HG03457 (cell line): ENCODE measurements around the gene GINS1.

Experiments used
- ATAC-seq: cut with Tn5 transposase; IDR thresholded peaks from one replicate; pipeline ENCODE4 v1.9.1; 2021; ENCODE audit warnings: moderate number of reproducible peaks; ENCODE audit not compliant: unreplicated experiment

Gene GINS1

GRCh38 chr20:25407311-25408169 is at the start of gene GINS1:
GINS1 (plus strand) TSS chr20:25407673; CDS start chr20:25407821, 148 bp downstream.
- peak; percentile 77 for ATAC-seq

DNA sequence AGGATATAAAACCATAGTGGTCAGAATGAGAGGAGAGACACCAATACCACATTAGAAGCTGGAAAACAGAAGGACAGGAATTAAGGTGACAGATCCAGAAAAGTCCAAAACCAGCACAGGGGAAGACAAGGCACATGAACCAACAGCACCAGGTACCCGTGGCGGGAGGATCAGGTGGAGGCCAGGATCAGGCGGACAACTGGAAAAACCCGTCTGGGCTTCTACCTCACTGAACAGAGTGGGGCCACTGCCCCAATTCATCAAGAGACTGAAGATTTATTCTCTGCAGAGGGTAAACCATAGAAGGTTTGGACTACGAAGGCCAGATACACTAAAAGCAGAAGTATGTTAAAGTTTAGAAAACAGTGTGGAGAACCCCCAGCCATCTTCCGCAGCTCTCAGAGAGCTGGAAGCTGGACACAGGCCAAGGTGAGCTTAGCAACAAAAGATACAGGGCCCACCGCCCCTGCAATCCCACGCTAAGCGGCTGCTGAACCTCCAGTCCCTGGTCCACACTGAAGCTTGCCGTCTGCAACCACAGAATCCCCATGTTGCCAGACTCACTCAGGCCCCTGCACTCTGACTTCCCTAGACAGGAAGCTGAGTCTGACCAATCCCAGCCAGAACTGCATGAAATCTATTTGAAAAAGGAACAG is 46.7 kb upstream of the GINS1 start:
- no peak for ATAC-seq

DNA sequence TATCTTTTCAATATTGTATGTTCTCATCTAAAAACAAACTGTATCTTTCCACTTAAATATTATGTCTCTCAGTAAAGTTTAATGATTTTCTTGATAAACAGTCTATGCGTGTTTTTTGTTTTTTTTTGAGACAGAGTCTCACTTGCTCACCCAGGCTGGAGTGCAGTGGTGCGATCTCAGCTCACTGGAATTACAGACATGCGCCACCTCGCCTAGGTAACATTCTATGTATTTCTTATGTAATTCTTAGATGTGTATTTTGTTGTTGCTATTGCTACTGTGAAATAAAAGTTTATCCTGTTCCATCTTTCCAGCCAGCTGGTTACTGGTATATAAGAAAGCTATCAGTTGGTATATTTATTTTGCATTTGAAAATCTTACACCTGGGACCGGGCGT is 46.2 kb upstream of the GINS1 start:
- no peak for ATAC-seq

DNA sequence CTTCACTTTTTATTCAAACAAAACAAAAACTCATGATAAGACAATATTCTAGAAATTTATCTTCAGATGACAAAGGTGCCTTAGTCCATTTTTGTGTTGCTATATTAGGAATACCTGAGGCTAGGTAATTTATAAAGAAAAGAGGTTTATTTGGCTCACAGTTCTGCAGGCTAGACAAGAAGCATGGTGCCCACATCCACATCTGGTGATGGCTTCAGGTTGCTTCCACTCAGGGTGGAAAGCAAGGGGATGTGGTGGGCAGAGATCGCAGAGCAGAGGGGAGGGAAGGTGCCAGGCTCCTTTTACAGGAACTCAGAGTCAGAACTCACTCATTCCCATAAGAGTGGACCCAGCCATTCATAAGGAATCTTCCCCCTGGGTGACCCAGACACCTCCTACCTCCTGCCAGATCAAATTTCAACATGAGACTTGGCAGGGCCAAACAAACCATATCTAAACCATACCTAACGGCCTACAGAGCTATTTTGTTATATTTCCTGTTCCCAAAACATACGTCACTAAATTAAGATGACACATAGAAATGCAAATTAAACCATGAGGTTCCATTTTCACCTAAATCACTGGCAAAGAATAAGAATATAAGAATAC is 43.2 kb upstream of the GINS1 start:
- no peak for ATAC-seq

DNA sequence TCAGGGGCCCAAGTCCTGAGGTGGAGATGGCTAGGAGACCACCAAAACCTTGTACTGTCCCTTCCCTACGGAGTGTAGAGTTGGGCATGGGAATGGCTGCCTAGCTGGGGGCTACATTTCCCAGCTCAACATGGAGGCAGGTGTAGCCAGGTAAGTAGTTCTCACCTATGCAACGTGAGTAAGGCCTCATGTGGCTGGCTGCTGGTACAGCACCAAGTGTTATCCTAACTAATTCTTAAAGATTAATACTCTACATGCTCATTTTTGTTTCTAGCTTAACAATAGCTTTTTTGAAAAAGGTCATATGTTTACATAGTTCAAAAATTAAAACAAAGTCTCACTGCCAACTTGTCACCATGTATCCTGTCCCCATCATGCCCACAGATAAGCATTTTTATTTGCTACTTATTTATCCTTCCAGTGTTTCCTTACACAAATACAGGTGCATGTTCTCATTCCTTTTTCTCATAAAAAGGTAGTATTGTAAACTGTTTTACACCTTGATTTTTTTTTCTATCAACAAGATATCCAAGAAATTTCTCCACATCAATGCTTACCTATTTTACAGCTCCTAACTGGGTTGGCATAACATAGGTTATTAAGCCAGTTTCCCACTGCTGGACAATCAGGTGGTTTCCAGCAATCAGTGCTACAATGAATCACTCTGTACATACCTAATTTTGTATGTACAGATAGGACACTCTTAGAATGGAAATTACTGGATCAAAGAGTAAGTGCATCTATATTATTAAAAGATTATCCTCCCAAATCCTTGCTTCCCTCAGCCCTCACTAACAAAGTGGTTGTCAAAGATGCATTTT is 42.4 kb upstream of the GINS1 start:
- ATAC-seq, result no peak

DNA sequence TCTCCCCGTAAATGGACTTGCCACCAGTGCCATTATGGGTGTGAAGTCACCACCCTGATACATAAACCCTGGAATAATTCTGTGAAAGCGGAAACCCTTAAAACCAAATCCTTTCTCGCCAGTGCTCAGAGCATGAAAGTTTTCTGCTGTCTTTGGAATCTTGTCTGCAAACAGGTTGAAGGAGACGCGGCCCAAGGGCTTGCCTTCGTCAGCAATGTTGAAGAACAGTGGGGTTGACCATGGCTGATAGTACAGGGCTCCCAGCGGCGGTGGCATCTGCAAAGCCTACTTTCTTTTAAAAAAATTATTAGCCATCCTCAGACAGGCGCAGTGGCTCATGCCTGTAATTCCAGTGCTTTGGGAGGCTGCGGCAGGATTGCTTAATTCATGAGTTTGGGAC is 38.9 kb upstream of the GINS1 start:
- ATAC-seq, result no peak

GRCh38 chr20:25368976-25369375 is 38.5 kb upstream of the GINS1 start:
- no peak for ATAC-seq

DNA sequence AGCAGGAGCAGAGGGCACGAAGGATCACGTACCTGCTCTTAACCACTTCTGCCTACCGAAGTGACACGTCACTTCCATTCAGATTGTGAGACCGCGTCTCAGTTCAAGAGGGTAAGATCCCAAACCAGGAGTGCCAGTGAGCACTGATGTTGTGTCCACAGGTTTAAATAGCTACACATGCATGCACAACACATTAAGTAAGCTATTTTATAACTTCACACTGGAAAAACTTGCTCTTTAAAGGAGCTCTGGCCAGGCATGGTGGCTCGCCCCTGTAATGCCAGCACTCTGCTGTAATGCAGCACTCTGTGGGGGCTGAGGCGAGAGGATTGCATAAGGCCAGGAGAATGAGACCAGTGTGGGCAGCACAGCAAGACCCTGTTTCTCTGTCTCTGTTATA is 37.9 kb upstream of the GINS1 start:
- no peak for ATAC-seq

- ATAC-seq, result no peak
These were observed 37.5 kb upstream of the GINS1 start for GRCh38 chr20:25369971-25370370.

- no peak for ATAC-seq
These were observed 34.7 kb upstream of the GINS1 start for GRCh38 chr20:25372584-25373336.

DNA sequence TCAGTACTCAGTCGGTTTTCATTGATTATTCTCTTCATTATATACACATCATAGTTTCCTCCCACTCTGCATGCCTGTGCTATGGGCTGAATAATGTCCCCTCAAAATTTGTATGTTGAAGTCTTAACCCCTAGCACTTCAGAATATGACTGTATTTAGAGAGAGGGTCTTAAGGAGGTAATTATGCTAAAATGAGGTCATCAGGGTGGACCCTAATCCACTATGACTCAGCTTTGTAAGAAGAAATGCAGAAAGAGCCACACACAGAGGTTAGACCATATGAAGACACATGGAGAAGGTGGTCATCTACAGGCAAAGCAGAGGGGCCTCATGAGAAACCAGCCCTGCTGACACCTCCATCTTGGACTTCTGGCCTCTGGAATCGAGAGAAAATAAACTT is 32.6 kb upstream of the GINS1 start:
- ATAC-seq, result no peak

DNA sequence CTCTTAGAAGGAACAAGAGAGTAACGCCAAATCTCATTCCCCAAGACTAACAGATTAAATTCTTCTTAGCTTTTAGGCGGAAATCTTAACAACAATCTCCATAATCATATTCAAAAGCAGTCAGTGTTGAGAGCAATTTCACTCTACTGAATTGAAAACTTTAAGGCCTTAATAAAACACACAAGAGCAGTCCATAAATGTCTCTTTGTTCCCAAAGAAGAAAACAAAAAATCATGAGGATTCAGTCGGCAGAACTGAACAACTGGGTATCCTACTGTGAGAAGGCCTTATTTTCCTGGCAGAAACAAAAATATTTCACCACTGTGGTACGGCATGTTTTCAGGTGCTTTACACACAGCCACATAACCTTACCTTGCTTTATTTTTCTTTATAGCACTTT is 31.2 kb upstream of the GINS1 start:
- no peak for ATAC-seq

DNA sequence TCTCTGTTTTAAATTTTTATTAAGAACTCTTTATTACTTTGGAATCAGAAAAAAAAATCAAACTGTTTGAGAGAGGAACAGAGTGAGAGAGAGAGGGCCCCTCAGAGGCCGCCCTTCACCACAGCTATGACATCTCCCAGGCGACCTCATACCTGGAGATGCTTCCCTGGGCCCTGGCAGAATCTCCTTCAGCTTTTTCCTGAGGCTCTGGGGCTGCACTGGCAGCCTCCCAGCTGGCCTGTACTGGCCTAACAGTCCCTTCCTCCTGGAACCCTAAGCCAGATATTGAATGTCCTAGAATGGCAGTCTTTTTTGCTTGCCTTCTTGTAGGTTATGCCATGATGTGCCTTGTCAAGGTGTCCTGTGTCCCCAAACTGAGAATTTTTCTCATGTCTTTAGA is 30.6 kb upstream of the GINS1 start:
- no peak for ATAC-seq

DNA sequence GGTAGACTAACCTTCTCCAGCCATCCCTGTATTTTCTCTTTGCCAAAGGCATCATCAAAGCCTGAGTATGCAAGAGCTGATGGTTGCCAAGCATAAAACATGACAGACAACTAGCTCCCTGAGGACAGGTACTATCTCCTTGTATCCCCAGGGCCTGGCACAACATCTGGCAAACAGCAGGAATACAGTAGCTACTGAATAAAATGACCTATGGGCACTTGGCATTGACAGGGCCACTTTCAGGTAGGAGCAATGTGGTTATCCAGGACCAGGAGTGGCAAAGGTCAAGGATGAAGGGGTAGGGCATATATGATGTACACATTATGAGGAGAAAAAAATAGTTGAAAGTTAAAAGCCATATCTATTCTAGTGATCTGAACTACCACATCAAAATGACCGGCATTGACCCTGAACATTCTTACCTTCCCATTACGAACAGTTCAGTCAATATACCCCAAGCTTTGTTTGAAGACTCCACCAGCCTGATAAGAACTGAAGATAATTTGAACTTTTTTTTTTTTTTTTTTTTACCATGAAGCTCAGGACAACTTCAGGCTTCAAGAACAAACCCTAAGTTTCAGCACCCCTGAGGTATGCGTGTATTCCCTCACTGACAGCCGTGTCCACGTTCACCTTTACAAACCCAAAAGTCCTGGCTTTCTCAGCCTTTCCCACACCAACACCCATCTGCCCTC is 29.1 kb upstream of the GINS1 start:
- ATAC-seq, result no peak

DNA sequence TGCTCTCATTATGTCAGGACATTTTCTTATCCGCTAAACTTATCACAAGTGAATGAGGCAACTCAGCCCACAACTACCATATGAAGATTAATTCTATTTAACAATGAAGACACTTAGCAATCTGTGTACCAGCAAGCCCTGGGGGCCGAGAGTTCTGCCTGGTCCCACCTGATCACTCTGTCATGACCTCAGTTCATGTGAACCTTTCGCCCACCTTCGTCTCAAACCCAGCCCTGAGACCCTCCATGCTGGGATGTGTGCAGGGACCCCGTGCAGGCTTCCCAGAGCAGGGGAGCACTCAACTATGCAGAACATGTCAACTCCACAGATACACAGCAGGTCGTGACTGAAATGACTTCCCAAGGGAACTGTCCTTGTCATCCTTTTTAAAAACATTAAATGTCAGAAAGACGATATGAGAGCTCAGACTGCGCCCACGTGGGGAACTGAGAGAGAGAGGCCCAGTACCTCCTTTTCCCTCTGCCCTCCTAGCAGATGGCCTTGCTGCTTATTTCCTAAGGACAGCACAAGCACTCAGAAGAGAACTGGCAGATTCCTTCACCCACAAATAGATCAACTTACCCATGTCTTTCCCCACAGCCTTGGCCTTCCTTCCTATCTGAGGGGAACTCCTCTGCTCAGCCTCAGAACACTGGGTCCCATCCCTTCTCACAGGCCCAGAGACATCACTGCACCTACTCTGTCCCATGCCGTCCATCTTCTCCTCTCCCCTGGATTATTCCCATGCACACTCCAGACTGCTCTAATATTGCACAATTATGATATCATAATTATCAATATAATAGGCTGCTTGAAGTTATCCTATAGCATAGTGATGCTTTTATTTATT is 28.4 kb upstream of the GINS1 start:
- ATAC-seq, result no peak

- no peak for ATAC-seq
These were observed 26.4 kb upstream of the GINS1 start for GRCh38 chr20:25380945-25381614.

DNA sequence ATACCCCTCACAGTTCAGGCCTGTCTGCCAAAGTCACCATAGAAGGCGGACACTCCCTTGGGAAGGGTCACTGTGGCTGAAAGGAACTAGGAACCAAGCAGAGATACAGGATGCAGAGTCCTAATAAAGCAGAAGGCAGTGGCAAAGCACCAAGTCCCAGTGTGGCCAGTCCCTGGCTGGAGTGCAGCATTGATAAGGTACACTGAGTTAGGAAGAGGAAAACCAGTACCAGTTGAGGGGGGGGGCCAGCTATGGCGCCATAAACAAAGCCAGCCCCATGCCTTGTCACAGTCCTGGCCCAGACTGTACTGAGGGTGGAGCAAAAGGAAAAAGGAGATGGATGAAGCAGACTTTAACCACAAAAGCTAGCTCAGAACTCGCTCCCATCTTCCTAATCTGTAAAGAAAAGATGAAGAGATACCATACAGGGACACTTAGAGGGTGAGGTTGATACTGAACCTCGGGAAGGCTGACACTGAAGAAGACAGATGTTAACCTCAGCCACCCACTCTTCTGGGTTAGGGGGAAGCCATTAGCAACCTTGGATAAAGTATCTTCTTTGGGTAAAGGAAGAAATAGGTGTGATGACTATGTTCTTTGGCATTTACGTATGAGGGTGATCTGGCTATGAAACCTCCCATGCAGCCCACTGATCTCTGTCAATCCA is 24.6 kb upstream of the GINS1 start:
- no peak for ATAC-seq

- ATAC-seq, result no peak
These were observed 18.0 kb upstream of the GINS1 start for GRCh38 chr20:25389401-25389857.
